ENCODE measurements around the gene IFIT1.

Gene IFIT1

GRCh38 chr10:89377705-89378637, 14.5 kb upstream of the IFIT1 start, which contains the start of gene IFIT1B:
TSS of gene IFIT1B (plus strand) at chr10:89378056. CDS start at chr10:89378136, 80 bp downstream.
- Histone ChIP-seq H3K27ac (no peak within 1 kb of the TSS), H3K27me3 (replicated peaks) (no peaks in the 10 kb centered on the region), H3K4me3 (ENCODE audit: low read depth, low read length) (no peak within 1 kb of the TSS), H3K36me3 (replicated peaks) (no peaks in the 10 kb centered on the region)
- DNase-seq: no peak
- TF ChIP-seq CTCF (IDR thresholded peaks at IDR 0.05; ENCODE audit: low read depth, low read length, missing control alignments): no peak
- in situ Hi-C loops (cut with HindIII; ENCODE audit: low pct_ligation_motif_present, low sequenced_read_pairs): no loop called here

GRCh38 chr10:89379103-89379502, 13.3 kb upstream of the IFIT1 start:
- no peaks in the 10 kb centered on the region for H3K27me3 ChIP-seq (replicated peaks)
- no peak overlapping the region for H3K4me3 ChIP-seq (ENCODE audit: low read depth, low read length)
- no peak for TF ChIP-seq CTCF (IDR thresholded peaks at IDR 0.05; ENCODE audit: low read depth, low read length, missing control alignments)
- no peak overlapping the region for H3K27ac ChIP-seq
- in situ Hi-C loops (cut with HindIII; ENCODE audit: low pct_ligation_motif_present, low sequenced_read_pairs): no loop called here
- no peak for DNase-seq
- H3K36me3 ChIP-seq (replicated peaks): no peaks in the 10 kb centered on the region

GRCh38 chr10:89382757-89383156, 9.7 kb upstream of the IFIT1 start:
- in situ Hi-C loops (cut with HindIII; ENCODE audit: low pct_ligation_motif_present, low sequenced_read_pairs): no loop called here
- Histone ChIP-seq H3K27ac (no peak overlapping the region), H3K4me3 (ENCODE audit: low read depth, low read length) (no peak overlapping the region), H3K27me3 (replicated peaks) (no peaks in the 10 kb centered on the region), H3K36me3 (replicated peaks) (no peaks in the 10 kb centered on the region)
- no peak for TF ChIP-seq CTCF (IDR thresholded peaks at IDR 0.05; ENCODE audit: low read depth, low read length, missing control alignments)
- DNase-seq: no peak

GRCh38 chr10:89384474-89385340, 7.7 kb upstream of the IFIT1 start:
- in situ Hi-C loops (cut with HindIII; ENCODE audit: low pct_ligation_motif_present, low sequenced_read_pairs): no loop called here
- Histone ChIP-seq H3K36me3 (replicated peaks) (no peaks in the 10 kb centered on the region), H3K4me3 (ENCODE audit: low read depth, low read length) (no peak overlapping the region), H3K27me3 (replicated peaks) (no peaks in the 10 kb centered on the region), H3K27ac (no peak overlapping the region)
- no peak for DNase-seq
- no peak for TF ChIP-seq CTCF (IDR thresholded peaks at IDR 0.05; ENCODE audit: low read depth, low read length, missing control alignments)

GRCh38 chr10:89388806-89389205, 3.6 kb upstream of the IFIT1 start:
- Histone ChIP-seq H3K36me3 (replicated peaks) (no peaks in the 10 kb centered on the region), H3K27ac (no peak overlapping the region), H3K4me3 (ENCODE audit: low read depth, low read length) (no peak overlapping the region), H3K27me3 (replicated peaks) (no peaks in the 10 kb centered on the region)
- DNase-seq: no peak
- in situ Hi-C loops (cut with HindIII; ENCODE audit: low pct_ligation_motif_present, low sequenced_read_pairs): no loop called here
- no peak for TF ChIP-seq CTCF (IDR thresholded peaks at IDR 0.05; ENCODE audit: low read depth, low read length, missing control alignments)
